Inflammatory macrophage treated with lipopolysaccharide for 1 hour (primary cell): ENCODE data around the gene NT5DC1.

Experiments
- DNase-seq, 2 donors: peaks; one replicate each; pipeline ENCODE4 v3.0.0-alpha.2; 2020 to 2022

The NT5DC1 gene

GRCh38 chr6:116248577-116248976 lies 147.9 kb downstream of the NT5DC1 start:
- DNase-seq, result no peak

DNA sequence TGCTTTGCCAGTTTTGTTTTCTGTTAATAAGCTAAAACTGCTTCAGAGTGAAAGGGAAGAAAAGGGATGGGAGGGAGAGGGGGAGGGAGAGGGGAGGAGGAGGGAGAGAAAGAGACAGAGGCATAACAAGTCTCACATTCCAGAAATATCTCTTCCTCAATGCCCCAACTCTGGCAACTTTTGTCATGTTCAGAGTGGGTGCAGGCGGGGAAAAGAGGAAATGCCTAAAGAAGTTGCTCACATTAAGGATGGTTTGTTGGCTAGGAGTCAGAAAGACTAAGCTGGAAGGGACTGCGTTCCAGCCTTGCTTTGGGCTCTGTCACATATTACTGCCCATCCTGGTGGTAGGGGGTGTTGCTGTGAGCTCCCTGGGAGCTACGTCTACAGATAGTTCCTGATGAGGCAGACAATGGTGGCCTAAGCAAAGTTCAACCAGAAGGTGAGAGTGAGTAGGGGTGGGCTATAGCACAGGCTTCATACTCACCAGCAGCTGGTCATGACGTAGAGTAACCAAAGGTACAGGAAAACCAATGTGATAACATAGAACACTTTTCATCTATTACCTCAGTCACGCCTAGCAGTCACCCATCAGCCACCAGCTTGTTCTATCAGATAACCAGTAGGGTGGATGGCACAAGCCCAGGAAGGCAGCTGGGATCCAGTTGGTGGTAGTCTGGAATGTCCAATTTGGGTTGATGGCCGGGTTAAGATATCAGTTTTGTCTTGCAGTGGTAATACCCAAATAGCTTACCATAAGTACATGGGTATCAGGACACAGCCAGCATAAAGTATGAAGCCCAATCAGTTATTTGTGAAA lies 151.1 kb downstream of the NT5DC1 start:
- peak; percentile 24 to 28 for DNase-seq

DNA sequence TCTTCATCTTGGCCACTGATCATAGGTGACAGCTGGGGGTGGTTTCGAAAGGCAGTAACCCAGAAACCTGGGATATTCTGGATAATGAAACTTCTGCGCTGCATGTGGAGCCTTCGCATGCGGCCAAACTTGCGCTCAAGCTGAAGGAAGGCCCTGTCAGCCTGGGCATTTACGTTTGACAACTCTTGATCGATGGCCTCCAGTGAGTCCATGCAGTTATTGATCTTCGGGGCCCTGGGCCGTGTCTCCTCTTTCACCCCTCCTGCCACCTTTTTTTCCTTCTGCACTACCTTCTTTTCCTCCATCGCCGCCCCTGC lies 152.5 kb downstream of the NT5DC1 start:
- DNase-seq, result no peak

GRCh38 chr6:116253505-116254296 lies 153.0 kb downstream of the NT5DC1 start, which contains the start of gene TSPYL4:
TSPYL4 (minus strand) TSS chr6:116254075; CDS start chr6:116254008, 67 bp downstream.
- peak; percentile 91 to 97 for DNase-seq

GRCh38 chr6:116254297-116255056 lies 153.8 kb downstream of the NT5DC1 start:
- DNase-seq, result no peak

DNA sequence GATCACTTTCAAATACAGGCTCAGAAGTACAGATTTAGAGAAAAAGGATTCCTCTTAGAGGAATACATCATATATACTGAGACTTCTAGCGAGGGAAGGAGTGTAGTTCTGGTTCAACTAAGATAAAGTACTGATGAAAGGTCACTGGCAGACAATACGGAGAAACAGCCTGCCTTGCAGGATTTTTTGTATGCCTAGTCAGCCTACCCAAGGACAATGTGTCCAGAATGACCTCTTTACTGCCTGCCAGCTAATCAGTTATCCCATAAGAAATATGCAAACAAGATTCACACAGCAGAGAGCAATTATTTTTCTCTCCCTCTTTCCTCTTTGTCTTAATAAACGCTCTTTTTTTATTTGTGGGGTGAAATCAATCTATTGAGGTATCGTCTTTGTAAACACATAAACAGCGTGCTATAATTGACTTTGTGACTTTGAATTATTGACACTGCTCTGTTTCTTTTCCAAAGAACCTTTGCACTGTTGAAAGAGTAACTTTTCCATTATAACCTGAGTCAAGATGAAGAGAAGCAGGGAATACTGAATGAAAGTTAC lies 154.7 kb downstream of the NT5DC1 start:
- no peak for DNase-seq

DNA sequence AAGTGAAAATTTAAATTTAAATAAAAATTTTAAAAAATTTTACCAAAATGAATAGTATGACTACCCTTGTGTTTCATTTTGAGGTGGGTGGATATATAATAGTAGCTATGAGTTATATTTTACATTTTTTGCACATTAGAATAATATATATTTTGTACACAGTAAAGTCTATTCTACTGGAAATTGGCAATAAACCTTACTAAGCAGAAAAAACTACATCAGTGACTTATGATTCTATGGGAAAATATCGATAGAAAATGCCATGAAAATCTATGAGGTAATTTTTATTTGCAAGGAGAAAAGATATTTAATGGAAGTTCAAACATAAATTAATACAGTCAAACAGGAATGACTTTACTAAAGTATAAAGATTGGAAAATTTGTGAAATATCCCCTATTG lies 156.0 kb downstream of the NT5DC1 start:
- no peak for DNase-seq

- no peak for DNase-seq
Observed at GRCh38 chr6:116258520-116258919, 157.9 kb downstream of the NT5DC1 start.

DNA sequence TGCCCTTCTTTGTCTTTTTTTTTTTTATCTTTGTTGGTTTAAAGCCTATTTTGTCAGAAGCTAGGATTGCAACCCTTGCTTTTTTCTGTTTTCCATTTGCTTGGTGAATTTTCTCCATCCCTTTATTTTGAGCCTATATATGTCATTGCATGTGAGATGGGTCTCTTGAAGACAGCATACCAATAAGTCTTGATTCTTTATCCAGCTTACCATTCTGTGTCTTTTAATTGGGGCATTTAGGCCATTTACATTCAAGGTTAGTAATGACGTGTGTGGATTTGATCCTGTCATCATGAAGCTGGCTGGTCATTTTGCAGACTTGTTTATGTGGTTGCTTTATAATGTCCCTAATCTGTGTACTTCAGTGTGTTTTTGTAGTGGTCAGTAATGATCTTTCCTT lies 162.7 kb downstream of the NT5DC1 start:
- DNase-seq, result no peak

GRCh38 chr6:116265041-116265829 lies 164.6 kb downstream of the NT5DC1 start:
- DNase-seq, result no peak

GRCh38 chr6:116266803-116267202 lies 166.2 kb downstream of the NT5DC1 start:
- DNase-seq, result no peak

GRCh38 chr6:116267836-116268588 lies 167.4 kb downstream of the NT5DC1 start:
- DNase-seq, result no peak

DNA sequence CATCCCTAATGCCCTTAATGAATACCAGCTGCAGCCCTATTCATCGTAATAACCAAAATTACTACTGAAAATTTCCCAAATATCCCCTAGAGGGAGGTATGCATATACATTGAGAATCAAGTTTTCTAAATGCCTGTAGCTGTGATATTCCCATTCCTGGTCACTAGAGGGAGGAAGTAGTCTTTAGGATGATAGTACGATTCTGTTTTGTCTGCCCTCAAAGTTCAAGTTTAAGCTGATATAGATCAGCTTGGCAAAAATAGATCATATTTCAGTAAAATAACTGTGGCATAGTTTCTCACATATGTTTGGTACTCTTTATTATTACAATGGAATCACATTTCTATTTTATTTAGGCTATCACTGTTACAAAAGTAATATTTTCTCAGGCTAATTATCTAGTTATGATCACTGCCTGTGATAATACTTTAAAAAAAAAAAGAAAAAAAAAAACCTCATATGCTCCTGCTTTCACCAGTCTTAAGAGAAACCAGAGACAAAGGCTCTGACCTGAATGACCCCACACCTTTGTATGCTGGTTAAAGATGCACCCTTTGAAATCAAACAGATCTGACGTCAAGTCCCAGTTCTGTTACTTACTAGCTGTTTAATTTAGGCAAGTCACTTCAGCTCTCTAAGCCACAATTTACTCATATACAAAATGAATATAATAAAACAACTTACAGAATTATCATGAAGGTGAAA lies 168.1 kb downstream of the NT5DC1 start:
- peak; percentile 74 to 88 for DNase-seq

DNA sequence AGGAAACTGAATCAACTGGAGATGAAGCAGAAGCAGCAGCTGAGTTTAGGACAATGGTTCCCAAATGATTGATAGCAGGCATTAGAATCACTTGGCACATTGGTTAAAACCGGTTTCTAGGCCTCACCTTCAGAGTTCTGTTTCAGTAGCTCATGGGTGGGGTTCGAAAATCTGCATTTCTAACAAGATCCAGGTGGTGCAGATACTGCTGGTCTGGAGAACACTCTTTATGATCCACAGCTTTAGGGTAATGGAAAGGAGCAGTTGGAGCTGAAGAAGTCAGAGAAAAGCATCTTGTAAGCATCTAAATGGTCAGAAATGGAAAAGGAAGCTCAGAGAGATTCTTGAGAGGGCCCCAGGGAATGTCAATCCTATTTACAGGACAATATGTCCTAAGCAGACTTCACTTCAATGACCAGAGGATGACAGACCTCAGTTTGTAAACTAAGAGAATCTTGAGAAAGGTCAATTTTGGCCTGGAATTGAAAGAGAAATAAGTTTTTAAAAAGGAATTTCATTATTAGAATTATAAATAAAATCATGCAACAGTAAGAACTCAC lies 170.6 kb downstream of the NT5DC1 start:
- DNase-seq, result no peak

DNA sequence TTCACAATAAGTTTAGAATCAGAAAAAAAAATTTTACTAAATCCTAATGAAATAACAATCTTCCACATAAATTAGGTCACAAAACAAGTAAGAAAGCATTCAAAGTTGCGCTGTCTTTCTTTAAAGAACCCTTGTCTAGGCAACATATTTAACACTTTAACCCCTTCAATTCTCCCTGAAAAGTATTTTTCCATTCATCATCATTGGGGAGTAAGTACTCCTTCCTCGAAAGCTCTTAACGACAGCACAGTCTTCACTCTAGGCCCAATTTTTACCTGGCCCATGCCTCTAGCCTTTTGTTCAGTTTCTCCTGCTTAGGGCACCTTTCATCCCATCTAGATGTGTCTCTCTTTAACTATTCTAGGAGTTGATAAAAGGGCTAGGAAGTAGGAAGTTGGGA lies 176.5 kb downstream of the NT5DC1 start:
- no peak for DNase-seq

DNA sequence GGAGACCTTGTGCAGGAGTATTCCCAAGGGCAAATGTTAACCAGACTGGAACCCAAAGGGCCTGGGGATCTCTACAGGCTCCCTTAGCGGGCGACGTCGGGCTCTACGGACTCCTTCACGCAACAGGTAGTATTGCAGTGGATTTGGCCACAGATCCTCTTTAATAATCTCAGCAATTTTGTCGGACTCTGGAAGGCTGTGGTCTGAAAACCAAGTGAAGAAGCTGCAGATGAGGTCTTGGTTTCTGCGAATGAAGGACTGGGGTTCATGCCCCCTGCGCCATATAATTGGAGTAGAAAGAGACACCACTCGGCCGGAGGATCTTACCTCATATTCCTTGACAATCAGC lies 177.8 kb downstream of the NT5DC1 start:
- DNase-seq, result no peak

DNA sequence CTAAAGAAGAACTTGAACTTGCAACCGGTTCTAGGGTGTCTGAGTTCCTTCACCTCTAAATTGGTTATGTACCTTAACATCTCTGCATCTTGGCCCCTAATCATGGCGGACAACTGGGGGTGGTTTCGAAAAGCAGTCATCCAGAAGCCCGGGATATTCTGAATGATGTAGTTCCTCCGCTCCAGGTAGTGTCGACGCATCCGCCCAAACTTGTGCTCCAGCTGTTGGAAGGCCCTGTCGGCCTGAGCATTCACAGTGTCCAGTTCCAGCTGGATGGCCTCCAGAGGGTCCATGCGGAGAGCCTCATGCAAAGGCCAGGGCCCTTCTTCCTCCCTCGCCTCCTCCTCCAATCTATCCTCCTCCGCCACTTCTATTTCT lies 178.2 kb downstream of the NT5DC1 start:
- no peak for DNase-seq

GRCh38 chr6:116279232-116280160 lies 178.8 kb downstream of the NT5DC1 start, which contains the start of gene TSPYL1:
TSPYL1 (minus strand) TSS chr6:116279930; CDS start chr6:116279830, 100 bp downstream.
- DNase-seq, result peak; percentile 96 to 98
